HepG2 (cell line): Measurements from ENCODE around the gene C1orf50. TPM values are rescaled to one million over a fixed set of nuclear protein-coding genes. Genes with fewer than 3 reads are reported as not detected.

Experiments used
- ATAC-seq: fragments of 200-7000 bp; cut with Tn5 transposase; 3 replicates; pipeline ENCODE4 v1.9.1; 2020; ENCODE audit warnings: mild to moderate bottlenecking, moderate library complexity
- BruUV-seq: library from RNA; stranded (reverse); fragments of 400-500 nt; replicated peaks from 2 replicates; lab custom pipeline; 2021; lab: Mats Ljungman, UMichigan
- CTCF ChIA-PET: fragments of 300-600 bp; formaldehyde crosslinking; extraction: SDS; loops from one replicate; lab custom pipeline; 2021; ENCODE audit warnings: low total read pairs, inconsistent platforms, low intra/inter-chr PET ratio; lab: Yijun Ruan, JAX
- POLR2A ChIA-PET: fragments of 350-600 bp; sonication (Branson Sonifier 250); formaldehyde crosslinking; loops from one replicate; lab custom pipeline; 2020; ENCODE audit warnings: antibody characterized with exemption, inconsistent platforms; lab: Yijun Ruan, JAX
- DNase-seq: peaks from one replicate; pipeline ENCODE4 v3.0.0-alpha.2; 2015; ENCODE audit warnings: low spot score
- FAIRE-seq: peaks from 3 replicates; lab custom pipeline; 2011; peaks lifted over from hg19 to GRCh38; lab: Jason Lieb, UNC
- H2AFZ ChIP-seq: one replicate; pipeline ENCODE4 v1.6.1; 2011; ENCODE audit warnings: low read length, inconsistent platforms
- H3K27ac ChIP-seq: fragments of 300-600 bp; 3 replicates; pipeline ENCODE4 v1.8.0; 2011; ENCODE audit warnings: mixed run types, mild to moderate bottlenecking, mixed read lengths, low read length, inconsistent platforms; ENCODE audit not compliant: insufficient read depth; ENCODE audit errors: extremely low read length
- H3K27me3 ChIP-seq, 2 experiments: fragments of 200-600 bp in 1 of 2; 2 replicates in 1 of 2; 3 replicates in 1 of 2; pipeline versions ENCODE4 v1.6.0 to v1.8.0; 2011; ENCODE audit warnings: low read length in 2 of 2, mild to moderate bottlenecking in 2 of 2, moderate library complexity in 2 of 2, inconsistent platforms in 1 of 2; ENCODE audit not compliant: insufficient read depth in 2 of 2, control insufficient read depth in 1 of 2
- H3K36me3 ChIP-seq, 2 experiments: fragments of 200-600 bp in 1 of 2; replicated peaks in 1 of 2; 2 replicates in 1 of 2; 3 replicates in 1 of 2; pipeline versions ENCODE4 v1.5.1 to v1.8.0; 2011; ENCODE audit warnings: low read length in 2 of 2, inconsistent platforms in 1 of 2; ENCODE audit not compliant: insufficient read depth in 2 of 2, control insufficient read depth in 1 of 2
- H3K4me1 ChIP-seq: 2 replicates; pipeline ENCODE4 v1.5.1; 2012; ENCODE audit warnings: low read length, inconsistent platforms; ENCODE audit not compliant: insufficient read depth
- H3K4me2 ChIP-seq: 2 replicates; pipeline ENCODE4 v1.6.0; 2011; ENCODE audit warnings: low read depth, low read length, inconsistent platforms
- H3K4me3 ChIP-seq, 3 experiments: fragments of 200-600 bp in 1 of 3; sonication (generic), shearing (Covaris generic) in 1 of 3; replicated peaks in 1 of 3; 2 replicates each; pipeline ENCODE4 v1.5.1; 2011 to 2016; ENCODE audit warnings: low read length in 3 of 3, inconsistent platforms in 2 of 3, low read depth in 2 of 3, mild to moderate bottlenecking in 2 of 3, control low read depth in 1 of 3, mixed read lengths in 1 of 3; ENCODE audit not compliant: insufficient read depth in 1 of 3
- H3K79me2 ChIP-seq: one replicate; pipeline ENCODE4 v1.6.1; 2011; ENCODE audit warnings: low read length, inconsistent platforms; ENCODE audit not compliant: insufficient read depth
- H3K9ac ChIP-seq: 2 replicates; pipeline ENCODE4 v1.6.0; 2011; ENCODE audit warnings: mild to moderate bottlenecking, low read depth, low read length, inconsistent platforms; ENCODE audit not compliant: insufficient read depth
- H3K9me3 ChIP-seq: 2 replicates; pipeline ENCODE4 v1.5.1; 2012; ENCODE audit warnings: mild to moderate bottlenecking, low read length
- H4K20me1 ChIP-seq: 2 replicates; pipeline ENCODE4 v1.6.0; 2011; ENCODE audit warnings: inconsistent platforms, mild to moderate bottlenecking, low read length, moderate library complexity; ENCODE audit not compliant: insufficient read depth
- EP300 ChIP-seq, 3 experiments: sonication (generic) in 1 of 3; formaldehyde crosslinking in 1 of 3; IDR thresholded peaks; 2 replicates each; pipeline versions ENCODE4 v1.5.1 to v1.6.1; 2011 to 2020; ENCODE audit warnings: low read depth in 2 of 3, low read length in 2 of 3, borderline replicate concordance in 1 of 3, improper control_type of control experiment in 1 of 3, mild to moderate bottlenecking in 1 of 3, missing genetic modification reagents in 1 of 3, moderate library complexity in 1 of 3
- MTA1 ChIP-seq: sonication (generic); formaldehyde crosslinking; IDR thresholded peaks from 2 replicates; pipeline ENCODE4 v1.4.0; 2020; ENCODE audit warnings: missing genetic modification reagents, mild to moderate bottlenecking, borderline replicate concordance
- NFE2L1 ChIP-seq: sonication (generic); formaldehyde crosslinking; IDR thresholded peaks from 2 replicates; pipeline ENCODE4 v1.4.0; 2020; ENCODE audit warnings: missing genetic modification reagents, mild to moderate bottlenecking, borderline replicate concordance
- RARA ChIP-seq: IDR thresholded peaks from 2 replicates; pipeline ENCODE4 v1.6.1; 2016; ENCODE audit warnings: missing genetic modification reagents, missing compliant biosample characterization
- SP5 ChIP-seq: IDR thresholded peaks from 2 replicates; pipeline ENCODE4 v1.6.1; 2016; ENCODE audit warnings: low read depth, borderline replicate concordance
- ZNF850 ChIP-seq: sonication (generic); formaldehyde crosslinking; conservative IDR thresholded peaks from 2 replicates; pipeline ENCODE4 v1.9.0; 2021; ENCODE audit warnings: mild to moderate bottlenecking, missing genetic modification reagents
- WGBS: methylation state at CpG from one replicate; pipeline ENCODE4 v1.1.6; 2017; ENCODE audit warnings: low lambda C conversion rate; 5-methylcytosine and 5-hydroxymethylcytosine counted together
- in situ Hi-C: cut with HindIII; loops from 2 replicates; pipeline ENCODE4 v1.10.0; 2017; ENCODE audit warnings: low pct_unique_long_range_greater_than_20kb; ENCODE audit not compliant: extremely low pct_ligation_motif_present
- intact Hi-C: fragments of 100-400 bp; cut with micrococcal nuclease; formaldehyde crosslinking; loops from one replicate; pipeline ENCODE4 v1.10.0; 2022; ENCODE audit not compliant: unreplicated experiment
- polyA plus RNA-seq, 8 experiments: library from polyadenylated mRNA; depleted of rRNA in 3 of 8; stranded (reverse) in 7 of 8; unstranded in 1 of 8; fragments of >200 nt; fragmentation: Illumina TruSeq in 4 of 8; extraction: Trizol in 4 of 8; gene quantifications; 2 replicates each; pipeline versions ENCODE4 v1.2.1 to v1.2.3, GENCODE V29; 2011 to 2016; ENCODE audit warnings: low read depth in 4 of 8, missing spikeins in 1 of 8, mixed read lengths in 1 of 8; ENCODE audit not compliant: insufficient read depth in 1 of 8
- total RNA-seq, 5 experiments: library from RNA; depleted of rRNA; stranded (reverse); fragments of >200 nt; fragmentation: Illumina TruSeq; extraction: Trizol; gene quantifications; 2 replicates each; pipeline ENCODE4 v1.2.3, GENCODE V29; 2016; ENCODE audit warnings: low read depth in 1 of 5
- TF ChIP-seq, protein P1 (sequence below): sonication (generic); formaldehyde crosslinking; IDR thresholded peaks from 2 replicates; pipeline ENCODE4 v1.4.0; 2020; ENCODE audit warnings: missing genetic modification reagents

Gene C1orf50
- total and polyA plus RNA-seq, 2 of the 13 experiments (the other 11 are each of a cell fraction or from before 2014, with no cell fraction given): 4.3 to 4.8 TPM

GRCh38 chr1:42746436-42747105, 20.5 kb upstream of the C1orf50 start:
- no peak overlapping the region for H3K4me2 ChIP-seq
- in situ Hi-C loops: loop anchor here (5.0 to 25.0 kb wide), 3 partner anchors 174 to 602 kb away; partner anchors contain the start of gene FOXJ3
- no peaks in the 10 kb centered on the region for H4K20me1 ChIP-seq
- DNase-seq (no peak), ATAC-seq (no peak), FAIRE-seq (no peak)
- 91% methylated on average over 11 of the region's 12 CpGs for WGBS
- no peaks in the 10 kb centered on the region for H3K79me2 ChIP-seq
- H3K4me3 ChIP-seq: no peak overlapping the region
- no peaks in the 10 kb centered on the region for H3K9me3 ChIP-seq
- ChIA-PET CTCF (interaction anchor here (0.8 to 2.1 kb wide), 3 partner anchors 11 to 235 kb away, joined by 3 to 17 read pairs (median 4); no protein-coding TSS in a partner anchor), POLR2A (interaction anchor here (0.6 to 1.4 kb wide), 2 partner anchors 89 to 126 kb away, joined by 3 to 4 read pairs; partner anchors contain the start of gene PPIH)
- no peak overlapping the region for H2AFZ ChIP-seq
- BruUV-seq: no TSS peak
- H3K9ac ChIP-seq: no peak overlapping the region
- H3K27me3 ChIP-seq: no peaks in the 10 kb centered on the region
- H3K27ac ChIP-seq: no peak overlapping the region
- peaks cover 21% of the 10 kb centered on the region for H3K4me1 ChIP-seq
- intact Hi-C loops: loop anchor here (5.0 to 10.0 kb wide), 2 partner anchors 234 to 412 kb away; partner anchors contain the start of gene FOXJ3
- H3K36me3 ChIP-seq: peaks cover 15 to 42% of the 10 kb centered on the region in 2 experiments; a peak in 4 of 5 replicates
- TF ChIP-seq RARA (CRISPR knock-in tag) (no peak), ZNF850 (CRISPR knock-in tag) (no peak), EP300 (IDR thresholded peaks at IDR 0.05; ENCODE audit: low read depth in 2 of 2, low read length in 2 of 2) (no peak), EP300 (CRISPR knock-in tag; IDR thresholded peaks at IDR 0.05; ENCODE audit: borderline replicate concordance) (no peak), NFE2L1 (CRISPR knock-in tag) (no peak), SP5 (CRISPR knock-in tag) (no peak), MTA1 (no peak)
- TF ChIP-seq, protein P1, sequence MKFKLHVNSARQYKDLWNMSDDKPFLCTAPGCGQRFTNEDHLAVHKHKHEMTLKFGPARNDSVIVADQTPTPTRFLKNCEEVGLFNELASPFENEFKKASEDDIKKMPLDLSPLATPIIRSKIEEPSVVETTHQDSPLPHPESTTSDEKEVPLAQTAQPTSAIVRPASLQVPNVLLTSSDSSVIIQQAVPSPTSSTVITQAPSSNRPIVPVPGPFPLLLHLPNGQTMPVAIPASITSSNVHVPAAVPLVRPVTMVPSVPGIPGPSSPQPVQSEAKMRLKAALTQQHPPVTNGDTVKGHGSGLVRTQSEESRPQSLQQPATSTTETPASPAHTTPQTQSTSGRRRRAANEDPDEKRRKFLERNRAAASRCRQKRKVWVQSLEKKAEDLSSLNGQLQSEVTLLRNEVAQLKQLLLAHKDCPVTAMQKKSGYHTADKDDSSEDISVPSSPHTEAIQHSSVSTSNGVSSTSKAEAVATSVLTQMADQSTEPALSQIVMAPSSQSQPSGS (CRISPR knock-in tag): no peak
- TF ChIP-seq, all 625 proteins: peak for 0
